H1 (cell line): ENCODE data around the gene FMN2. TPM values are rescaled to one million over a fixed set of nuclear protein-coding genes. Genes with fewer than 3 reads are reported as not detected.
A peak's percentile ranks its signal among the peaks of the same experiment; 100 is the strongest.

Experiments used
- CTCF ChIA-PET: fragments of 300-600 bp; sonication (Branson Sonifier 250); formaldehyde crosslinking; loops from one replicate; lab custom pipeline; 2021; ENCODE audit not compliant: partially characterized antibody; lab: Charles Lee
- POLR2A ChIA-PET: fragments of 300-600 bp; sonication (Branson Sonifier 250); formaldehyde crosslinking; loops from one replicate; lab custom pipeline; 2021; ENCODE audit warnings: inconsistent platforms; ENCODE audit not compliant: partially characterized antibody; lab: Charles Lee
- DNase-seq, 2 experiments: peaks; one replicate each; pipeline versions ENCODE4 v3.0.0 to v3.0.0-alpha.2; 2010 to 2022; ENCODE audit warnings: low spot score in 2 of 2, low read depth in 1 of 2, mixed read lengths in 1 of 2
- FAIRE-seq: peaks from 2 replicates; lab custom pipeline; 2011; peaks lifted over from hg19 to GRCh38; lab: Jason Lieb, UNC
- H2AFZ ChIP-seq: 2 replicates; pipeline ENCODE4 v1.8.1; 2012; ENCODE audit warnings: low read length, inconsistent platforms
- H2AK5ac ChIP-seq: 2 replicates; pipeline ENCODE4 v1.6.1; 2013; ENCODE audit warnings: low read depth, low read length
- H2BK120ac ChIP-seq: replicated peaks from 2 replicates; pipeline ENCODE3; 2013; ENCODE audit warnings: low read depth, low read length, inconsistent platforms
- H2BK12ac ChIP-seq: 2 replicates; pipeline ENCODE4 v1.6.1; 2013; ENCODE audit warnings: low read depth, low read length
- H2BK15ac ChIP-seq: 2 replicates; pipeline ENCODE4 v1.6.1; 2013; ENCODE audit warnings: low read length
- H2BK20ac ChIP-seq: 2 replicates; pipeline ENCODE4 v1.6.1; 2013; ENCODE audit warnings: low read length
- H2BK5ac ChIP-seq: 2 replicates; pipeline ENCODE4 v1.6.1; 2013; ENCODE audit warnings: low read depth, low read length
- H3K14ac ChIP-seq: 2 replicates; pipeline ENCODE4 v1.6.1; 2013; ENCODE audit warnings: inconsistent platforms; ENCODE audit not compliant: insufficient read length
- H3K18ac ChIP-seq: 2 replicates; pipeline ENCODE4 v1.6.1; 2013; ENCODE audit warnings: low read length; ENCODE audit errors: extremely low read depth
- H3K23ac ChIP-seq: 2 replicates; pipeline ENCODE4 v1.6.1; 2013; ENCODE audit warnings: inconsistent platforms; ENCODE audit not compliant: insufficient read length
- H3K23me2 ChIP-seq: 2 replicates; pipeline ENCODE4 v1.6.1; 2013; ENCODE audit warnings: low read depth, low read length
- H3K27ac ChIP-seq: 2 replicates; pipeline ENCODE4 v1.6.1; 2011; ENCODE audit warnings: low read depth, low read length, inconsistent platforms
- H3K27me3 ChIP-seq, 4 experiments: replicated peaks in 1 of 4; 1 replicate in 1 of 4; 2 replicates in 3 of 4; pipeline versions ENCODE4 v1.6.1 to v1.8.1; 2011 to 2013; ENCODE audit warnings: low read length in 3 of 4, mild to moderate bottlenecking in 3 of 4, inconsistent platforms in 2 of 4, mixed read lengths in 2 of 4, moderate library complexity in 1 of 4; ENCODE audit not compliant: control insufficient read depth in 3 of 4, insufficient read depth in 3 of 4; ENCODE audit errors: extremely low read depth in 1 of 4
- H3K36me3 ChIP-seq, 4 experiments: 2 replicates each; pipeline versions ENCODE4 v1.6.1 to v1.8.1; 2011 to 2013; ENCODE audit warnings: mild to moderate bottlenecking in 4 of 4, low read length in 3 of 4, moderate library complexity in 2 of 4, control low read depth in 1 of 4, inconsistent platforms in 1 of 4; ENCODE audit not compliant: insufficient read depth in 4 of 4, control insufficient read depth in 2 of 4
- H3K4ac ChIP-seq: replicated peaks from 2 replicates; pipeline ENCODE3; 2013; ENCODE audit warnings: low read length, low read depth, mixed read lengths, inconsistent platforms; ENCODE audit not compliant: insufficient read length
- H3K4me1 ChIP-seq, 4 experiments: replicated peaks in 1 of 4; 1 replicate in 1 of 4; 2 replicates in 3 of 4; pipeline versions ENCODE4 v1.6.1 to v1.8.1; 2011 to 2013; ENCODE audit warnings: low read length in 3 of 4, inconsistent platforms in 2 of 4, mixed read lengths in 1 of 4; ENCODE audit not compliant: insufficient read depth in 4 of 4, control insufficient read depth in 3 of 4
- H3K4me2 ChIP-seq, 2 experiments: 2 replicates each; pipeline versions ENCODE4 v1.6.1 to v1.8.1; 2011 to 2013; ENCODE audit warnings: low read depth in 2 of 2, low read length in 2 of 2, control low read depth in 1 of 2, inconsistent platforms in 1 of 2, mild to moderate bottlenecking in 1 of 2; ENCODE audit not compliant: insufficient read depth in 1 of 2
- H3K4me3 ChIP-seq, 4 experiments: fragments of 200-600, 300-600 bp in 1 of 4; sonication (generic), shearing (Covaris generic), sonication (Bioruptor Twin) in 1 of 4; 2 replicates each; pipeline versions ENCODE4 v1.5.1 to v1.8.1; 2011 to 2016; ENCODE audit warnings: low read length in 4 of 4, low read depth in 3 of 4, control low read depth in 2 of 4, inconsistent platforms in 2 of 4, mild to moderate bottlenecking in 2 of 4, mixed read lengths in 1 of 4, moderate library complexity in 1 of 4; ENCODE audit not compliant: insufficient read depth in 2 of 4; ENCODE audit errors: extremely low read depth in 1 of 4
- H3K56ac ChIP-seq: replicated peaks from 2 replicates; pipeline ENCODE3; 2013; ENCODE audit warnings: low read depth, mild to moderate bottlenecking, mixed read lengths, low read length, inconsistent platforms; ENCODE audit not compliant: insufficient read length
- H3K79me1 ChIP-seq: 2 replicates; pipeline ENCODE4 v1.6.1; 2013; ENCODE audit warnings: low read depth, low read length, control low read depth
- H3K79me2 ChIP-seq, 2 experiments: 2 replicates each; pipeline versions ENCODE4 v1.6.1 to v1.8.1; 2012 to 2013; ENCODE audit warnings: low read length in 2 of 2, mild to moderate bottlenecking in 2 of 2, inconsistent platforms in 1 of 2; ENCODE audit not compliant: insufficient read depth in 2 of 2, control insufficient read depth in 1 of 2
- H3K9ac ChIP-seq, 4 experiments: replicated peaks in 1 of 4; 1 replicate in 1 of 4; 2 replicates in 3 of 4; pipeline versions ENCODE4 v1.6.1 to v1.8.1; 2011 to 2013; ENCODE audit warnings: low read depth in 3 of 4, low read length in 3 of 4, control low read depth in 2 of 4, mild to moderate bottlenecking in 2 of 4, moderate library complexity in 2 of 4, inconsistent platforms in 1 of 4; ENCODE audit errors: extremely low read depth in 1 of 4
- H3K9me3 ChIP-seq, 2 experiments: 2 replicates each; pipeline versions ENCODE4 v1.6.1 to v1.8.1; 2012 to 2013; ENCODE audit warnings: mild to moderate bottlenecking in 2 of 2, moderate library complexity in 2 of 2, control low read depth in 1 of 2, inconsistent platforms in 1 of 2, low read depth in 1 of 2, low read length in 1 of 2, mixed read lengths in 1 of 2; ENCODE audit not compliant: insufficient read depth in 2 of 2
- H4K20me1 ChIP-seq, 2 experiments: replicated peaks in 1 of 2; 2 replicates each; pipeline versions ENCODE3 to v1.8.1; 2011 to 2013; ENCODE audit warnings: inconsistent platforms in 2 of 2, low read length in 2 of 2, mild to moderate bottlenecking in 1 of 2; ENCODE audit not compliant: insufficient read depth in 2 of 2, control insufficient read depth in 1 of 2
- H4K5ac ChIP-seq: 2 replicates; pipeline ENCODE4 v1.6.1; 2013; ENCODE audit warnings: low read length, low read depth, mixed read lengths, inconsistent platforms; ENCODE audit not compliant: insufficient read length
- H4K8ac ChIP-seq: 2 replicates; pipeline ENCODE4 v1.8.0; 2013; ENCODE audit warnings: mild to moderate bottlenecking, moderate library complexity, low read length, inconsistent platforms; ENCODE audit not compliant: insufficient read depth; ENCODE audit errors: extremely low read depth
- H4K91ac ChIP-seq: replicated peaks from 2 replicates; pipeline ENCODE3; 2013; ENCODE audit warnings: low read length, mixed read lengths, inconsistent platforms; ENCODE audit not compliant: insufficient read length
- CTBP2 ChIP-seq: IDR thresholded peaks from 2 replicates; pipeline ENCODE4 v1.7.0; 2011; ENCODE audit warnings: borderline replicate concordance, mild to moderate bottlenecking, moderate library complexity, mixed read lengths, low read length; ENCODE audit not compliant: insufficient read depth, insufficient read length
- E2F6 ChIP-seq: IDR thresholded peaks from 2 replicates; pipeline ENCODE4 v1.6.1; 2012; ENCODE audit warnings: inconsistent platforms
- EGR1 ChIP-seq: IDR thresholded peaks from 2 replicates; pipeline ENCODE4 v1.6.1; 2011; ENCODE audit warnings: low read depth, low read length, borderline replicate concordance
- KDM4A ChIP-seq: IDR thresholded peaks from one replicate; pipeline ENCODE4 v1.7.1; 2012; ENCODE audit warnings: low read depth, mild to moderate bottlenecking, moderate library complexity, low read length, inconsistent platforms; ENCODE audit not compliant: severe bottlenecking
- RBBP5 ChIP-seq: IDR thresholded peaks from 2 replicates; pipeline ENCODE4 v1.7.1; 2012; ENCODE audit warnings: low read depth, mild to moderate bottlenecking, inconsistent platforms, low read length, moderate library complexity, borderline replicate concordance
- RFX5 ChIP-seq: IDR thresholded peaks from 2 replicates; pipeline ENCODE4 v1.6.1; 2011; ENCODE audit warnings: low read depth, low read length, improper control_type of control experiment, borderline replicate concordance
- TAF1 ChIP-seq: IDR thresholded peaks from 2 replicates; pipeline ENCODE4 v1.6.1; 2011; ENCODE audit warnings: mild to moderate bottlenecking, low read depth, low read length
- TCF12 ChIP-seq: IDR thresholded peaks from 2 replicates; pipeline ENCODE4 v1.6.1; 2011; ENCODE audit warnings: low read depth, mild to moderate bottlenecking, low read length
- WGBS, 2 experiments: shearing (Covaris generic) in 1 of 2; methylation state at CpG; one replicate each; pipeline versions ENCODE4 v1.1.6 to v1.1.7; 2013 to 2015; ENCODE audit warnings: low lambda C conversion rate in 2 of 2, mixed read lengths in 2 of 2, inconsistent platforms in 1 of 2, low coverage in 1 of 2, missing lambda C conversion rate in 1 of 2; ENCODE audit not compliant: insufficient replicate concordance in 2 of 2, insufficient coverage in 1 of 2, insufficient read length in 1 of 2; ENCODE audit errors: extremely low coverage in 1 of 2, missing lambda C conversion rate in 1 of 2; 5-methylcytosine and 5-hydroxymethylcytosine counted together
- long read RNA-seq, 2 experiments: library from RNA in 1 of 2; library from capped mRNA in 1 of 2; stranded (forward); transcript quantifications; one replicate each; pipeline ENCODE4 v2.0.0, GENCODE V29; 2021; ENCODE audit warnings: inconsistent platforms in 1 of 2
- polyA minus RNA-seq, 3 experiments: library from RNA; depleted of rRNA, polyadenylated mRNA; stranded (reverse); fragments of >200 nt; gene quantifications; 1 replicate in 2 of 3; 2 replicates in 1 of 3; pipeline ENCODE4 v1.2.3, GENCODE V29; 2011
- polyA plus RNA-seq, 7 experiments: library from polyadenylated mRNA; depleted of rRNA in 3 of 7; stranded (reverse) in 5 of 7; unstranded in 2 of 7; fragments of >200 nt in 5 of 7; fragments of 200-250 nt in 2 of 7; gene quantifications; 1 replicate in 5 of 7; 2 replicates in 1 of 7; 4 replicates in 1 of 7; pipeline versions ENCODE4 v1.2.1 to v1.2.3, GENCODE V29; 2011 to 2013; ENCODE audit warnings: missing spikeins in 2 of 7, mixed read lengths in 2 of 7
- total RNA-seq: library from RNA; stranded (reverse); fragmentation: NEBNext Ultra II Directional; extraction: Animal tissue kit (Norgen Biotek cat#: 25700); gene quantifications from 2 replicates; pipeline ENCODE4 v1.2.1, GENCODE V29; 2021

FMN2 gene
- total RNA-seq (1.7 and 2.0 TPM in 2 replicates), polyA plus RNA-seq (2011; rRNA removed) (0.31 and 0.83 TPM in 2 replicates), polyA minus RNA-seq (2011; rRNA and poly(A)+ RNA removed) (0.88 and 2.1 TPM in 2 replicates)
- polyA plus RNA-seq (2011; cell fraction: cytosol; rRNA removed): 0.41 TPM
- polyA plus RNA-seq (2011; cell fraction: nucleus; rRNA removed): 0.87 TPM
- 0.61 to 1.2 TPM (median 0.85 TPM) in 4 replicates for polyA plus RNA-seq (2012, experiment 1 of 2)
- 0.31 TPM for polyA plus RNA-seq (2012, experiment 2 of 2)
- polyA plus RNA-seq (2013, experiment 1 of 2): 0.91 TPM
- polyA plus RNA-seq (2013, experiment 2 of 2): 0.99 TPM
- polyA minus RNA-seq (2011; cell fraction: cytosol; rRNA and poly(A)+ RNA removed): 0.51 TPM
- 3.4 TPM for polyA minus RNA-seq (2011; cell fraction: nucleus; rRNA and poly(A)+ RNA removed)
- long read RNA-seq, experiment 1, partial matches to known transcripts: 2 of 4 reads
- long read RNA-seq, experiment 1, other reads (novel, unspliced or antisense): 2 of 4 reads
- long read RNA-seq, experiment 2: 0 reads

- Histone ChIP-seq H3K79me1 (no peaks in the 10 kb centered on the region), H3K4me1 (peaks cover 0 to 7% (median 1%) of the 10 kb centered on the region in 4 experiments; a peak in 4 of 7 replicates), H2BK15ac (no peak within 1 kb of the TSS), H3K23ac (no peak within 1 kb of the TSS), H4K91ac (no peak within 1 kb of the TSS), H4K20me1 (peaks cover 1 to 3% of the 10 kb centered on the region in 2 experiments), H3K9ac (peak within 1 kb of the TSS in 1 of 4 experiments; percentile 35; a peak in 2 of 7 replicates), H3K27me3 (peaks cover 8 to 33% (median 23%) of the 10 kb centered on the region in 4 experiments), H2BK20ac (no peak within 1 kb of the TSS), H3K9me3 (no peaks in the 10 kb centered on the region), H2BK120ac (no peak within 1 kb of the TSS), H3K4me2 (peak within 1 kb of the TSS; percentile 94 to 99), H3K27ac (no peak within 1 kb of the TSS), H3K4ac (no peak within 1 kb of the TSS), H3K56ac (peak within 1 kb of the TSS; percentile 44), H2AFZ (peak within 1 kb of the TSS; percentile 85), H3K18ac (peak within 1 kb of the TSS; percentile 32), H3K23me2 (peaks cover 17% of the 10 kb centered on the region; the same call in 1 of the 2 replicates), H2BK12ac (0 out of 2 replicates have a peak within 1 kb of the TSS, but pooled peaks have one; percentile 39), H3K14ac (no peak within 1 kb of the TSS), H4K8ac (peak within 1 kb of the TSS; percentile 68), H3K4me3 (peak within 1 kb of the TSS; percentile 49 to 75 (median 69)), H3K36me3 (no peaks in the 10 kb centered on the region), H4K5ac (no peak within 1 kb of the TSS), H2BK5ac (no peak within 1 kb of the TSS), H3K79me2 (no peaks in the 10 kb centered on the region), H2AK5ac (no peak within 1 kb of the TSS)
- FAIRE-seq: no peak
- 1% methylated on average over 35 of the region's 78 CpGs; no CpG with 5 or more reads in 1 of the 2 experiments for WGBS, 2 experiments
- DNase-seq: peak in 1 of 2 experiments; percentile 67
- CTCF ChIA-PET: interaction anchor here (0.7 to 1.6 kb wide), 7 partner anchors 19 to 100 kb away, joined by 3 to 4 read pairs (median 3); no protein-coding TSS in a partner anchor
- POLR2A ChIA-PET: interaction anchor here (1.0 kb wide), 1 partner anchor 19 kb away, joined by 3 read pairs; no protein-coding TSS in a partner anchor
- TF ChIP-seq TAF1: peak; percentile 57
- TF ChIP-seq CTBP2: peak; percentile 42
- no peak for TF ChIP-seq RFX5
- TF ChIP-seq E2F6: peak; percentile 37
- TF ChIP-seq TCF12: no peak
- TF ChIP-seq EGR1: peak; percentile 12; the same call in 1 of the 2 replicates
- peak; percentile 84; the same call in 1 of the 2 replicates for TF ChIP-seq RBBP5
- peak; percentile 75 for TF ChIP-seq KDM4A
Observed at GRCh38 chr1:240091614-240092300, at the start of gene FMN2. FMN2 (plus strand) TSS chr1:240091883; CDS start chr1:240092110, 227 bp downstream.
